GM12878 (cell line): ENCODE results near the gene DENND4C. TPM values are rescaled to one million over a fixed set of nuclear protein-coding genes. Genes with fewer than 3 reads are reported as not detected.

ENCODE experiments used
- ATAC-seq: fragments of 200-7000 bp; cut with Tn5 transposase; 3 replicates; pipeline ENCODE4 v1.9.1; 2020; ENCODE audit warnings: mild to moderate bottlenecking, moderate library complexity
- BruUV-seq: library from RNA; stranded (reverse); fragments of 400-500 nt; replicated peaks from 2 replicates; lab custom pipeline; 2021; lab: Mats Ljungman, UMichigan
- CTCF ChIA-PET: fragments of 300-600 bp; sonication (Branson Sonifier 250); formaldehyde crosslinking; extraction: SDS; loops from one replicate; lab custom pipeline; 2021; ENCODE audit warnings: inconsistent platforms; lab: Yijun Ruan, JAX
- POLR2A ChIA-PET: fragments of 350-600 bp; formaldehyde crosslinking; extraction: SDS; loops from one replicate; lab custom pipeline; 2021; ENCODE audit warnings: inconsistent platforms; lab: Charles Lee
- RAD21 ChIA-PET: fragments of 300-600 bp; sonication (Branson Sonifier 250); formaldehyde crosslinking; loops from one replicate; lab custom pipeline; 2023; ENCODE audit warnings: antibody characterized with exemption; ENCODE audit not compliant: unreplicated experiment; lab: Charles Lee
- SMC1A ChIA-PET: fragments of 300-600 bp; sonication (Branson Sonifier 250); formaldehyde crosslinking; loops from one replicate; lab custom pipeline; 2023; ENCODE audit not compliant: unreplicated experiment, uncharacterized antibody; lab: Charles Lee
- DNase-seq: peaks from one replicate; pipeline ENCODE4 v3.0.0-alpha.2; 2011; ENCODE audit warnings: low read depth, low spot score
- FAIRE-seq: peaks from 3 replicates; lab custom pipeline; 2011; peaks lifted over from hg19 to GRCh38; lab: Jason Lieb, UNC
- H2AFZ ChIP-seq: 2 replicates; pipeline ENCODE4 v1.6.0; 2011; ENCODE audit warnings: low read depth, low read length, control low read depth; ENCODE audit not compliant: control insufficient read depth
- H3K27ac ChIP-seq: 2 replicates; pipeline ENCODE4 v1.5.1; 2011; ENCODE audit warnings: control low read depth; ENCODE audit not compliant: control insufficient read depth, insufficient read depth
- H3K27me3 ChIP-seq, 2 experiments: replicated peaks in 1 of 2; 2 replicates each; pipeline versions ENCODE4 v1.6.0 to v1.6.1; 2011; ENCODE audit warnings: low read length in 1 of 2; ENCODE audit not compliant: control insufficient read depth in 2 of 2, insufficient read depth in 2 of 2
- H3K36me3 ChIP-seq, 2 experiments: 2 replicates each; pipeline ENCODE4 v1.5.1; 2011; ENCODE audit warnings: low read length in 1 of 2; ENCODE audit not compliant: control insufficient read depth in 2 of 2, insufficient read depth in 2 of 2
- H3K4me1 ChIP-seq: 2 replicates; pipeline ENCODE4 v1.6.1; 2011; ENCODE audit warnings: mild to moderate bottlenecking, low read length, moderate library complexity, mixed read lengths; ENCODE audit not compliant: control insufficient read depth, insufficient read depth
- H3K4me2 ChIP-seq: 2 replicates; pipeline ENCODE4 v1.6.0; 2011; ENCODE audit warnings: control low read depth; ENCODE audit not compliant: control insufficient read depth, insufficient read depth
- H3K4me3 ChIP-seq: fragments of 200-600 bp; sonication (generic); 2 replicates; pipeline ENCODE4 v1.5.1; 2016
- H3K79me2 ChIP-seq: 2 replicates; pipeline ENCODE4 v1.6.0; 2011; ENCODE audit warnings: low read length; ENCODE audit not compliant: control insufficient read depth, insufficient read depth
- H3K9ac ChIP-seq: 2 replicates; pipeline ENCODE4 v1.8.0; 2011; ENCODE audit warnings: low read length, control low read depth, mixed read lengths; ENCODE audit not compliant: control insufficient read depth, insufficient read depth
- H3K9me3 ChIP-seq: replicated peaks from 3 replicates; pipeline ENCODE4 v1.5.1; 2011; ENCODE audit warnings: mild to moderate bottlenecking, low read length; ENCODE audit not compliant: control insufficient read depth, insufficient read depth
- H4K20me1 ChIP-seq: 2 replicates; pipeline ENCODE4 v1.6.0; 2011; ENCODE audit not compliant: control insufficient read depth, insufficient read depth
- NR2C1 ChIP-seq: fragments of 450-650 bp; IDR thresholded peaks from 2 replicates; pipeline ENCODE4 v1.6.1; 2017; ENCODE audit warnings: antibody characterized with exemption, mild to moderate bottlenecking, moderate library complexity
- SMC3 ChIP-seq: IDR thresholded peaks from 2 replicates; pipeline ENCODE4 v1.6.1; 2011; ENCODE audit warnings: low read length, improper control_type of control experiment, borderline replicate concordance
- ZNF687 ChIP-seq: fragments of 450-650 bp; IDR thresholded peaks from 2 replicates; pipeline ENCODE4 v1.6.1; 2017; ENCODE audit warnings: mild to moderate bottlenecking, moderate library complexity
- WGBS: methylation state at CpG from one replicate; pipeline ENCODE4 v1.1.6; 2016; ENCODE audit warnings: low lambda C conversion rate; ENCODE audit not compliant: insufficient replicate concordance, insufficient coverage; ENCODE audit errors: missing lambda C conversion rate; 5-methylcytosine and 5-hydroxymethylcytosine counted together
- in situ Hi-C: fragments of 300-500 bp; cut with MboI; formaldehyde crosslinking; loops from 9 replicates; pipeline ENCODE4 v1.14.3; 2018; ENCODE audit warnings: mixed read lengths
- intact Hi-C: fragments of 100-400 bp; cut with micrococcal nuclease; formaldehyde crosslinking; loops from one replicate; pipeline ENCODE4 v1.14.2; 2022; ENCODE audit not compliant: unreplicated experiment
- polyA plus RNA-seq, 11 experiments: library from polyadenylated mRNA; depleted of rRNA in 4 of 11; unstranded in 6 of 11; stranded (reverse) in 5 of 11; fragments of >200 nt; fragmentation: Nextera tagmentation in 4 of 11; fragmentation: Illumina TruSeq in 1 of 11; extraction: Ambion mirVana in 4 of 11; extraction: Trizol in 1 of 11; gene quantifications; 1 replicate in 1 of 11; 2 replicates in 10 of 11; pipeline versions ENCODE4 v1.2.1 to v1.2.3, GENCODE V29; 2011 to 2016; ENCODE audit warnings: inconsistent platforms in 2 of 11, missing spikeins in 2 of 11, low read depth in 1 of 11
- total RNA-seq, 4 experiments: library from RNA; depleted of rRNA in 3 of 4; stranded (reverse); fragments of >200 nt in 3 of 4; fragmentation: Illumina TruSeq in 1 of 4; extraction: Trizol in 1 of 4; gene quantifications; 2 replicates each; pipeline versions ENCODE4 v1.2.1 to v1.2.3, GENCODE V29; 2013 to 2021
- TF ChIP-seq, protein P1 (sequence below): fragments of 450-650 bp; formaldehyde crosslinking; IDR thresholded peaks from 2 replicates; pipeline ENCODE4 v1.5.0; 2022; ENCODE audit warnings: mild to moderate bottlenecking, missing genetic modification characterization

DENND4C gene
- total and polyA plus RNA-seq, 10 of the 15 experiments (the other 5 are each of a cell fraction or from before 2014, with no cell fraction given), result 8.2 to 49.3 (median 24.7) TPM

DNA sequence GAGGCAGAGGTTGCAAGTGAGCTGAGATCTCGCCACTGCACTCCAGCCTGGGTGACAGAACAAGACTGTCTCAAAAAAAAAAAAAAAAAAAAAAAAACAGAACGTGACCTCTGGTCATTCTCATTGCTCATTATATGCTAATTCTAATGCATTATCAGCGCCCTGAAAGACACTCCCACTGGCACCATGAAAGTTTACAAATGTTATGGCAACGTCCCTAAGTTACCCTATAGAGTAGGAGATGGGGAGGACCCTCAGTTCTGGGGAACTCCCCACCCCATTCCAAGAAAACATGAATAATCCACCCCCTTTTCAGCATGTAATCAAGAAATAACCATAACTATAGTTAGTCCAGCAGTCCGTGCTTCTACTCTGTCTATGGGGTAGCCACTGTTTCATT lies 48.9 kb upstream of the DENND4C start:
- BruUV-seq, result no TSS peak
- Histone ChIP-seq H3K9me3 (no peaks in the 10 kb centered on the region), H3K79me2 (no peaks in the 10 kb centered on the region), H2AFZ (no peak overlapping the region), H4K20me1 (no peaks in the 10 kb centered on the region), H3K4me3 (no peak overlapping the region), H3K36me3 (no peaks in the 10 kb centered on the region), H3K27me3 (no peaks in the 10 kb centered on the region), H3K4me1 (0 out of 2 replicates have a peak, but pooled peaks cover 5% of the 10 kb centered on the region), H3K27ac (no peak overlapping the region), H3K9ac (no peak overlapping the region), H3K4me2 (no peak overlapping the region)
- in situ Hi-C loops, result no loop called here
- ChIA-PET POLR2A (interaction anchor here (0.7 to 1.0 kb wide), 3 partner anchors 49 to 149 kb away, joined by 3 to 6 read pairs (median 4); partner anchors contain the start of genes DENND4C and SAXO1), RAD21 (interaction anchor here (1.0 kb wide), 1 partner anchor 52 kb away, joined by 4 read pairs; no protein-coding TSS in a partner anchor), CTCF (interaction anchor here (0.9 to 1.4 kb wide), 2 partner anchors 94 to 271 kb away, joined by 3 to 4 read pairs; no protein-coding TSS in a partner anchor), SMC1A (interaction anchor here (6.0 kb wide), 1 partner anchor 51 kb away, joined by 37 read pairs; the partner anchor contains the start of gene DENND4C)
- 60% methylated on average over 4 of the region's 5 CpGs for WGBS
- DNase-seq, result no peak
- no peak for ATAC-seq
- FAIRE-seq, result no peak
- intact Hi-C loops, result no loop called here
- TF ChIP-seq SMC3 (no peak), ZNF687 (no peak), NR2C1 (no peak)
- TF ChIP-seq, protein P1, sequence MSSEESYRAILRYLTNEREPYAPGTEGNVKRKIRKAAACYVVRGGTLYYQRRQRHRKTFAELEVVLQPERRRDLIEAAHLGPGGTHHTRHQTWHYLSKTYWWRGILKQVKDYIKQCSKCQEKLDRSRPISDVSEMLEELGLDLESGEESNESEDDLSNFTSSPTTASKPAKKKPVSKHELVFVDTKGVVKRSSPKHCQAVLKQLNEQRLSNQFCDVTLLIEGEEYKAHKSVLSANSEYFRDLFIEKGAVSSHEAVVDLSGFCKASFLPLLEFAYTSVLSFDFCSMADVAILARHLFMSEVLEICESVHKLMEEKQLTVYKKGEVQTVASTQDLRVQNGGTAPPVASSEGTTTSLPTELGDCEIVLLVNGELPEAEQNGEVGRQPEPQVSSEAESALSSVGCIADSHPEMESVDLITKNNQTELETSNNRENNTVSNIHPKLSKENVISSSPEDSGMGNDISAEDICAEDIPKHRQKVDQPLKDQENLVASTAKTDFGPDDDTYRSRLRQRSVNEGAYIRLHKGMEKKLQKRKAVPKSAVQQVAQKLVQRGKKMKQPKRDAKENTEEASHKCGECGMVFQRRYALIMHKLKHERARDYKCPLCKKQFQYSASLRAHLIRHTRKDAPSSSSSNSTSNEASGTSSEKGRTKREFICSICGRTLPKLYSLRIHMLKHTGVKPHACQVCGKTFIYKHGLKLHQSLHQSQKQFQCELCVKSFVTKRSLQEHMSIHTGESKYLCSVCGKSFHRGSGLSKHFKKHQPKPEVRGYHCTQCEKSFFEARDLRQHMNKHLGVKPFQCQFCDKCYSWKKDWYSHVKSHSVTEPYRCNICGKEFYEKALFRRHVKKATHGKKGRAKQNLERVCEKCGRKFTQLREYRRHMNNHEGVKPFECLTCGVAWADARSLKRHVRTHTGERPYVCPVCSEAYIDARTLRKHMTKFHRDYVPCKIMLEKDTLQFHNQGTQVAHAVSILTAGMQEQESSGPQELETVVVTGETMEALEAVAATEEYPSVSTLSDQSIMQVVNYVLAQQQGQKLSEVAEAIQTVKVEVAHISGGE (CRISPR knock-in tag), result no peak
